Neural cell (in vitro differentiated cells): Measurements from ENCODE around the gene APOBEC3A. TPM values are rescaled to one million over a fixed set of nuclear protein-coding genes. Genes with fewer than 3 reads are reported as not detected.

Source experiments
- H2AFZ ChIP-seq: fragments of 200-600, 300-800 bp; sonication (generic), shearing (Covaris generic); 2 replicates; pipeline ENCODE4 v1.6.0; 2014; ENCODE audit warnings: low read depth, mild to moderate bottlenecking, antibody characterized with exemption, low read length, moderate library complexity
- H3F3A ChIP-seq: fragments of 200-600 bp; shearing (Covaris generic); 2 replicates; pipeline ENCODE4 v1.6.1; 2016; ENCODE audit warnings: mild to moderate bottlenecking, moderate library complexity, mixed read lengths, antibody characterized with exemption, low read length; ENCODE audit not compliant: insufficient read depth, poor library complexity, severe bottlenecking
- H3K27ac ChIP-seq: fragments of 200-600, 300-800 bp; sonication (generic), shearing (Covaris generic); 2 replicates; pipeline ENCODE4 v1.5.1; 2014; ENCODE audit warnings: mild to moderate bottlenecking, low read length, moderate library complexity
- H3K27me3 ChIP-seq: fragments of 300-800, 200-600 bp; sonication (generic), shearing (Covaris generic); 2 replicates; pipeline ENCODE4 v1.6.0; 2014; ENCODE audit warnings: mild to moderate bottlenecking, low read depth, low read length, moderate library complexity; ENCODE audit not compliant: insufficient read depth
- H3K36me3 ChIP-seq: fragments of 300-800, 200-600 bp; sonication (generic), shearing (Covaris generic); 2 replicates; pipeline ENCODE4 v1.5.1; 2014; ENCODE audit warnings: mild to moderate bottlenecking, antibody characterized with exemption, low read length, moderate library complexity; ENCODE audit not compliant: insufficient read depth
- H3K4me2 ChIP-seq: fragments of 300-800, 200-600 bp; sonication (generic), shearing (Covaris generic); 2 replicates; pipeline ENCODE4 v1.6.0; 2014; ENCODE audit warnings: mild to moderate bottlenecking, low read length
- H3K4me3 ChIP-seq: fragments of 300-800, 200-600 bp; sonication (generic), shearing (Covaris generic); 2 replicates; pipeline ENCODE4 v1.5.1; 2014; ENCODE audit warnings: mild to moderate bottlenecking, low read length, moderate library complexity
- H3K79me2 ChIP-seq: fragments of 200-600 bp; shearing (Covaris generic); replicated peaks from 2 replicates; pipeline ENCODE4 v1.6.0; 2014; ENCODE audit warnings: mild to moderate bottlenecking, low read length, moderate library complexity; ENCODE audit not compliant: insufficient read depth
- H3K9ac ChIP-seq: fragments of 300-800, 200-600 bp; sonication (generic), shearing (Covaris generic); 2 replicates; pipeline ENCODE4 v1.6.1; 2016; ENCODE audit warnings: mild to moderate bottlenecking, low read length, mixed read lengths
- H3K9me2 ChIP-seq: fragments of 200-600 bp; shearing (Covaris generic); 2 replicates; pipeline ENCODE4 v1.6.1; 2016; ENCODE audit warnings: mild to moderate bottlenecking, low read length, mixed read lengths; ENCODE audit not compliant: insufficient read depth
- H3K9me3 ChIP-seq: fragments of 200-600, 300-800 bp; sonication (generic), shearing (Covaris generic); 2 replicates; pipeline ENCODE4 v1.6.1; 2016; ENCODE audit warnings: mild to moderate bottlenecking, mixed run types, low read length, moderate library complexity, mixed read lengths
- H4K20me1 ChIP-seq: fragments of 200-600 bp; shearing (Covaris generic); 2 replicates; pipeline ENCODE4 v1.6.1; 2016; ENCODE audit warnings: mild to moderate bottlenecking, mixed run types; ENCODE audit not compliant: insufficient read depth
- EP300 ChIP-seq: fragments of 450-650 bp; conservative IDR thresholded peaks from 2 replicates; pipeline ENCODE4 v1.6.1; 2014; ENCODE audit warnings: antibody characterized with exemption, mild to moderate bottlenecking, moderate library complexity; ENCODE audit not compliant: poor library complexity, severe bottlenecking
- EZH2 ChIP-seq: fragments of 200-600, 300-800 bp; shearing (Covaris generic), sonication (generic); IDR thresholded peaks from 2 replicates; pipeline ENCODE4 v1.6.1; 2014; ENCODE audit warnings: antibody characterized with exemption, low read length, borderline replicate concordance, mild to moderate bottlenecking; ENCODE audit not compliant: insufficient read depth, poor library complexity, severe bottlenecking
- MXI1 ChIP-seq: fragments of 450-650 bp; conservative IDR thresholded peaks from 2 replicates; pipeline ENCODE4 v1.6.1; 2014; ENCODE audit warnings: antibody characterized with exemption, mild to moderate bottlenecking; ENCODE audit not compliant: poor library complexity, severe bottlenecking
- POLR2AphosphoS5 ChIP-seq: IDR thresholded peaks from 2 replicates; pipeline ENCODE4 v1.6.1; 2012
- RAD21 ChIP-seq: fragments of 450-650 bp; conservative IDR thresholded peaks from 2 replicates; pipeline ENCODE4 v1.6.1; 2014; ENCODE audit warnings: antibody characterized with exemption, mild to moderate bottlenecking, moderate library complexity
- SMC3 ChIP-seq: fragments of 450-650 bp; conservative IDR thresholded peaks from 2 replicates; pipeline ENCODE4 v1.6.1; 2014; ENCODE audit warnings: antibody characterized with exemption, mild to moderate bottlenecking, moderate library complexity; ENCODE audit not compliant: poor library complexity
- TAF1 ChIP-seq: IDR thresholded peaks from 2 replicates; pipeline ENCODE4 v1.6.1; 2012; ENCODE audit warnings: low read depth
- polyA plus RNA-seq: library from polyadenylated mRNA; depleted of rRNA; stranded (reverse); fragments of >200 nt; gene quantifications from 2 replicates; pipeline ENCODE4 v1.2.3, GENCODE V29; 2014
- TF ChIP-seq, protein P1 (sequence below): fragments of 450-650 bp; IDR thresholded peaks from 2 replicates; pipeline ENCODE4 v1.5.1; 2014; ENCODE audit warnings: antibody characterized with exemption, mild to moderate bottlenecking, moderate library complexity; ENCODE audit not compliant: poor library complexity, severe bottlenecking
- TF ChIP-seq, protein P2 (sequence below): IDR thresholded peaks from 2 replicates; pipeline ENCODE4 v1.6.1; 2012; ENCODE audit warnings: borderline replicate concordance

The APOBEC3A gene
- polyA plus RNA-seq, 1 donor from 2014 or later = not detected

DNA sequence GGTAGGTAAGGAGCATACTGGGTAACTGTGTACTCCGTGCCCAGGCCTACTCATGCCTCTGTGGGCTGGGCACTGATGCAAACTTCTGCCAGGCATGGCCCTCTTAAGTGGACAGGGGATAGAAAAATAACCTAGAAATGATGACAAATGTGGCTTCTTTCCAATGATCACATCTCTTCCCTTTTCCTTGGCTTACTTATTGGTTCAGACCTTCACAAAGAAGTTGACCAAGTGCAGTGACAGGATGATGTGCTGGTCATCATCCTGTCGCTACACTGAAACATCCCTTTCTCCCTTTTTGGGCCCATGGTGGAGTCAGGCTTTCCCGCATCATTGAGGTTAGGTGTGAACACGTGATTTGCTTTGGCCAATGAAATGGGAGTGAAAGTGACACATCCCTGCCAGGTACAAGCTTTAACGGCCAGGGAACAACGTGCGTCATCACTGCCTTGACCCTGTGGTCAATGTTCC, 31.8 kb upstream of the APOBEC3A start:
- Histone ChIP-seq H3K4me2 (no peak overlapping the region), H3K79me2 (no peaks in the 10 kb centered on the region), H3K9me2 (no peaks in the 10 kb centered on the region), H3K4me3 (no peak overlapping the region), H2AFZ (no peak overlapping the region), H3K27me3 (no peaks in the 10 kb centered on the region), H3K9me3 (no peaks in the 10 kb centered on the region), H3F3A (no peaks in the 10 kb centered on the region), H3K36me3 (no peaks in the 10 kb centered on the region), H3K27ac (no peak overlapping the region), H4K20me1 (no peaks in the 10 kb centered on the region), H3K9ac (no peak overlapping the region)
- TF ChIP-seq EZH2 (no peak), EP300 (no peak), POLR2AphosphoS5 (no peak), RAD21 (no peak), TAF1 (no peak), SMC3 (no peak), MXI1 (no peak)
- TF ChIP-seq, protein P1, sequence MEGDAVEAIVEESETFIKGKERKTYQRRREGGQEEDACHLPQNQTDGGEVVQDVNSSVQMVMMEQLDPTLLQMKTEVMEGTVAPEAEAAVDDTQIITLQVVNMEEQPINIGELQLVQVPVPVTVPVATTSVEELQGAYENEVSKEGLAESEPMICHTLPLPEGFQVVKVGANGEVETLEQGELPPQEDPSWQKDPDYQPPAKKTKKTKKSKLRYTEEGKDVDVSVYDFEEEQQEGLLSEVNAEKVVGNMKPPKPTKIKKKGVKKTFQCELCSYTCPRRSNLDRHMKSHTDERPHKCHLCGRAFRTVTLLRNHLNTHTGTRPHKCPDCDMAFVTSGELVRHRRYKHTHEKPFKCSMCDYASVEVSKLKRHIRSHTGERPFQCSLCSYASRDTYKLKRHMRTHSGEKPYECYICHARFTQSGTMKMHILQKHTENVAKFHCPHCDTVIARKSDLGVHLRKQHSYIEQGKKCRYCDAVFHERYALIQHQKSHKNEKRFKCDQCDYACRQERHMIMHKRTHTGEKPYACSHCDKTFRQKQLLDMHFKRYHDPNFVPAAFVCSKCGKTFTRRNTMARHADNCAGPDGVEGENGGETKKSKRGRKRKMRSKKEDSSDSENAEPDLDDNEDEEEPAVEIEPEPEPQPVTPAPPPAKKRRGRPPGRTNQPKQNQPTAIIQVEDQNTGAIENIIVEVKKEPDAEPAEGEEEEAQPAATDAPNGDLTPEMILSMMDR = no peak
- TF ChIP-seq, protein P2, sequence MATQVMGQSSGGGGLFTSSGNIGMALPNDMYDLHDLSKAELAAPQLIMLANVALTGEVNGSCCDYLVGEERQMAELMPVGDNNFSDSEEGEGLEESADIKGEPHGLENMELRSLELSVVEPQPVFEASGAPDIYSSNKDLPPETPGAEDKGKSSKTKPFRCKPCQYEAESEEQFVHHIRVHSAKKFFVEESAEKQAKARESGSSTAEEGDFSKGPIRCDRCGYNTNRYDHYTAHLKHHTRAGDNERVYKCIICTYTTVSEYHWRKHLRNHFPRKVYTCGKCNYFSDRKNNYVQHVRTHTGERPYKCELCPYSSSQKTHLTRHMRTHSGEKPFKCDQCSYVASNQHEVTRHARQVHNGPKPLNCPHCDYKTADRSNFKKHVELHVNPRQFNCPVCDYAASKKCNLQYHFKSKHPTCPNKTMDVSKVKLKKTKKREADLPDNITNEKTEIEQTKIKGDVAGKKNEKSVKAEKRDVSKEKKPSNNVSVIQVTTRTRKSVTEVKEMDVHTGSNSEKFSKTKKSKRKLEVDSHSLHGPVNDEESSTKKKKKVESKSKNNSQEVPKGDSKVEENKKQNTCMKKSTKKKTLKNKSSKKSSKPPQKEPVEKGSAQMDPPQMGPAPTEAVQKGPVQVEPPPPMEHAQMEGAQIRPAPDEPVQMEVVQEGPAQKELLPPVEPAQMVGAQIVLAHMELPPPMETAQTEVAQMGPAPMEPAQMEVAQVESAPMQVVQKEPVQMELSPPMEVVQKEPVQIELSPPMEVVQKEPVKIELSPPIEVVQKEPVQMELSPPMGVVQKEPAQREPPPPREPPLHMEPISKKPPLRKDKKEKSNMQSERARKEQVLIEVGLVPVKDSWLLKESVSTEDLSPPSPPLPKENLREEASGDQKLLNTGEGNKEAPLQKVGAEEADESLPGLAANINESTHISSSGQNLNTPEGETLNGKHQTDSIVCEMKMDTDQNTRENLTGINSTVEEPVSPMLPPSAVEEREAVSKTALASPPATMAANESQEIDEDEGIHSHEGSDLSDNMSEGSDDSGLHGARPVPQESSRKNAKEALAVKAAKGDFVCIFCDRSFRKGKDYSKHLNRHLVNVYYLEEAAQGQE = no peak

DNA sequence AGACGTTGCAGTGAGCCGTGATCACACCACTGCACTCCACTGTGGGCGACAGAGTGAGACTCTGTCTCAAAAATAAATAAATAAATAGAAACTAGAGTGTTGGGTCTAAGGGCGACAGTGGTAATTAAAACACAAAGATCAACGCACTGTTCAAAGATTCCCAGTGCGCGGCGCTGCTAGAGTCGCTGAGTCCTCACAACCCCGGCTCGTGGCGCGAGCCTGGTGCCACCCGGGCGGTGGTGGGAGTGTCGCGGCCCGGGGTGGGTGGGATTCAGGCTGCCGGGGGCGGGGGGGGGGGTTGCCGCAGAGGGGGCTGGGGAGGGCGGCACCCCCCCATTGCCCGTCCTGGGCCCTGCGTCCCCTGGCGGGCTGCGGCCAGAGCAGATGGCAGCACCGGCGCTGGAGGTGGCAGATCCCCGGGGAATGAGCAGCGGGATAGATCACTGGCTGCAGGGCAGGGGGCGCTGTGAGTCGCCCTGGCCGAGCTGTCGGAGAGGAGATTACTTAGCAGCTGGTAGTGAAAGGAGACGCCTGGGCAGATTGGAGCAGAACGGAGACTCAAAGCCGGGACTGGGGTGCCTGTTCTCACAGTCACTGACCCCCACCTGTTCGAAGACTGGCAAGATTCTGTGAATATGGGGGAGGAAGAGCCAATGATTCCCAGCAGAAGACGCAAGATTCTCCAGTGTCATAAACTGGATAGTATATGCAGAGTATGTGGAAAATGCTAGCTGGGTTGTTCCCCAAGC, 30.2 kb upstream of the APOBEC3A start:
- TF ChIP-seq EZH2 (no peak), MXI1 (no peak), SMC3 (no peak), RAD21 (no peak), TAF1 (no peak)
- TF ChIP-seq, protein P1 = no peak
- H3F3A ChIP-seq = no peaks in the 10 kb centered on the region
- H2AFZ ChIP-seq = no peak overlapping the region
- H3K4me2 ChIP-seq = no peak overlapping the region
- H3K9ac ChIP-seq = no peak overlapping the region
- H3K27ac ChIP-seq = no peak overlapping the region
- H3K27me3 ChIP-seq = no peaks in the 10 kb centered on the region
- H3K9me2 ChIP-seq = no peaks in the 10 kb centered on the region
- H4K20me1 ChIP-seq = no peaks in the 10 kb centered on the region
- H3K36me3 ChIP-seq = no peaks in the 10 kb centered on the region
- no peaks in the 10 kb centered on the region for H3K9me3 ChIP-seq
- no peaks in the 10 kb centered on the region for H3K79me2 ChIP-seq
- H3K4me3 ChIP-seq = no peak overlapping the region
